Calu3 (cell line): Measurements from ENCODE around the gene TMEM44. TPM values are rescaled to one million over a fixed set of nuclear protein-coding genes. Genes with fewer than 3 reads are reported as not detected.

Experiments
- BruUV-seq: library from RNA; stranded (reverse); fragments of 400-500 nt; replicated peaks from 2 replicates; lab custom pipeline; 2021; lab: Mats Ljungman, UMichigan
- CTCF ChIA-PET: fragments of 300-600 bp; sonication (Branson Sonifier 250); formaldehyde crosslinking; loops from one replicate; lab custom pipeline; 2022; ENCODE audit warnings: antibody characterized with exemption; lab: Charles Lee
- DNase-seq: peaks from one replicate; pipeline ENCODE4 v3.0.0; 2022
- H3K27ac Mint-ChIP-seq: one replicate; pipeline ENCODE4 v1.8.0; 2022; ENCODE audit warnings: mixed read lengths; ENCODE audit not compliant: unreplicated experiment
- H3K27me3 Mint-ChIP-seq: one replicate; pipeline ENCODE4 v1.8.0; 2022; ENCODE audit warnings: mixed read lengths; ENCODE audit not compliant: unreplicated experiment
- H3K36me3 Mint-ChIP-seq: one replicate; pipeline ENCODE4 v1.8.0; 2022; ENCODE audit warnings: mild to moderate bottlenecking, moderate library complexity, mixed read lengths; ENCODE audit not compliant: insufficient read depth, unreplicated experiment
- H3K4me1 Mint-ChIP-seq: one replicate; pipeline ENCODE4 v1.8.0; 2022; ENCODE audit warnings: mild to moderate bottlenecking, low read depth, mixed read lengths; ENCODE audit not compliant: unreplicated experiment
- H3K4me3 Mint-ChIP-seq: one replicate; pipeline ENCODE4 v1.8.0; 2022; ENCODE audit warnings: mild to moderate bottlenecking, low read depth, moderate library complexity, mixed read lengths; ENCODE audit not compliant: unreplicated experiment
- H3K9me3 Mint-ChIP-seq: one replicate; pipeline ENCODE4 v1.8.0; 2022; ENCODE audit warnings: low read depth, mixed read lengths; ENCODE audit not compliant: unreplicated experiment
- CTCF ChIP-seq: fragments of 200-600 bp; IDR thresholded peaks from one replicate; pipeline ENCODE4 v1.8.0; 2022; ENCODE audit warnings: antibody characterized with exemption; ENCODE audit not compliant: unreplicated experiment
- intact Hi-C: fragments of 100-400 bp; cut with micrococcal nuclease; formaldehyde crosslinking; loops from one replicate; pipeline ENCODE4 v1.10.0; 2022; ENCODE audit not compliant: unreplicated experiment
- total RNA-seq: library from RNA; stranded (reverse); gene quantifications from 2 replicates; pipeline ENCODE4 v1.2.3, GENCODE V29; 2022

TMEM44 gene
- total RNA-seq, 1 experiment from 2014 or later: 52.6 TPM

- Mint-ChIP-seq H3K4me3 (no peak overlapping the region), H3K27me3 (no peaks in the 10 kb centered on the region), H3K9me3 (no peaks in the 10 kb centered on the region), H3K36me3 (peaks cover 55% of the 10 kb centered on the region), H3K4me1 (no peaks in the 10 kb centered on the region), H3K27ac (no peak overlapping the region)
- no TSS peak for BruUV-seq
- CTCF ChIA-PET: interaction anchor here (0.6 kb wide), 2 partner anchors 33 to 35 kb away, joined by 3 to 4 read pairs; no protein-coding TSS in a partner anchor
- intact Hi-C loops: loop anchor here (10.0 kb wide), 1 partner anchor 303 kb away; no protein-coding TSS in a partner anchor
- no peak for DNase-seq
- no peak for TF ChIP-seq CTCF
These were observed 4.6 kb upstream of the TMEM44 start for GRCh38 chr3:194637541-194638400.

GRCh38 chr3:194637066-194637465 lies 3.8 kb upstream of the TMEM44 start:
- H3K4me3 Mint-ChIP-seq: no peak overlapping the region
- DNase-seq: no peak
- H3K27ac Mint-ChIP-seq: no peak overlapping the region

GRCh38 chr3:194632809-194633348 lies 340 bp downstream of the TMEM44 start:
- peak; percentile 27 for DNase-seq
- CTCF ChIA-PET: interaction anchor here (1.1 to 1.4 kb wide), 3 partner anchors 161 to 502 kb away, joined by 3 to 7 read pairs (median 3); no protein-coding TSS in a partner anchor
- H3K4me1 Mint-ChIP-seq: no peaks in the 10 kb centered on the region
- intact Hi-C loops: loop anchor here (10.0 kb wide), 1 partner anchor 298 kb away; no protein-coding TSS in a partner anchor
- no peak for TF ChIP-seq CTCF
- peak overlapping the region; percentile 95 for H3K27ac Mint-ChIP-seq
- H3K4me3 Mint-ChIP-seq: peak overlapping the region; percentile 98
- H3K36me3 Mint-ChIP-seq: peaks cover 39% of the 10 kb centered on the region
- BruUV-seq: no TSS peak
- H3K27me3 Mint-ChIP-seq: no peaks in the 10 kb centered on the region
- no peaks in the 10 kb centered on the region for H3K9me3 Mint-ChIP-seq

More at GRCh38 chr3:194637066-194637465, 3.8 kb upstream of the TMEM44 start:
- intact Hi-C loops: loop anchor here (10.0 kb wide), 1 partner anchor 302 kb away; no protein-coding TSS in a partner anchor
- no peak for TF ChIP-seq CTCF
- Mint-ChIP-seq H3K36me3 (peaks cover 56% of the 10 kb centered on the region), H3K9me3 (no peaks in the 10 kb centered on the region), H3K27me3 (no peaks in the 10 kb centered on the region), H3K4me1 (no peaks in the 10 kb centered on the region)
- CTCF ChIA-PET: no interaction called here
- BruUV-seq: no TSS peak

GRCh38 chr3:194632226-194632808 lies 902 bp downstream of the TMEM44 start:
- peak overlapping the region; percentile 98 for H3K4me3 Mint-ChIP-seq
- no peaks in the 10 kb centered on the region for H3K27me3 Mint-ChIP-seq
- no peak for TF ChIP-seq CTCF
- DNase-seq: no peak
- H3K27ac Mint-ChIP-seq: no peak overlapping the region
- CTCF ChIA-PET: interaction anchor here (1.1 to 1.2 kb wide), 2 partner anchors 185 to 503 kb away, joined by 3 read pairs; no protein-coding TSS in a partner anchor
- no TSS peak for BruUV-seq
- H3K36me3 Mint-ChIP-seq: peaks cover 41% of the 10 kb centered on the region
- no peaks in the 10 kb centered on the region for H3K9me3 Mint-ChIP-seq
- no peaks in the 10 kb centered on the region for H3K4me1 Mint-ChIP-seq
- intact Hi-C loops: loop anchor here (10.0 kb wide), 1 partner anchor 298 kb away; no protein-coding TSS in a partner anchor
